ENCODE measurements around the gene CERS6. TPM values are rescaled to one million over a fixed set of nuclear protein-coding genes. Genes with fewer than 3 reads are reported as not detected.

The CERS6 gene
- total and polyA plus RNA-seq, 10 donors: 2.5 to 22.3 (median 12.8) TPM

GRCh38 chr2:168639018-168639417 lies 182.9 kb downstream of the CERS6 start:
- Histone ChIP-seq H3K27ac (peak overlapping the region in 4 of 8 donors; percentile 11 to 49 (median 47)), H3K27me3 (replicated peaks in 1 of 7) (no peaks in the 10 kb centered on the region), H3K4me3 (no peak overlapping the region), H3K4me1 (peaks cover 0 to 34% (median 6%) of the 10 kb centered on the region in 6 donors), H3K9me3 (no peaks in the 10 kb centered on the region), H3K36me3 (no peaks in the 10 kb centered on the region)
- intact Hi-C loops (cut with DNase I; ENCODE audit: low total_unique reads): no loop called here
- WGBS, 5 donors: 58 to 85% (median 66%) methylated on average over 2 of the region's 2 CpGs
- TF ChIP-seq CTCF (IDR thresholded peaks at IDR 0.05 in 8 of 11, conservative IDR thresholded peaks at IDR 0.05 in 3 of 11): no peak
- TF ChIP-seq POLR2AphosphoS5 (IDR thresholded peaks at IDR 0.05): no peak
- no peak for TF ChIP-seq POLR2A (IDR thresholded peaks at IDR 0.05)
- no peak for DNase-seq

DNA sequence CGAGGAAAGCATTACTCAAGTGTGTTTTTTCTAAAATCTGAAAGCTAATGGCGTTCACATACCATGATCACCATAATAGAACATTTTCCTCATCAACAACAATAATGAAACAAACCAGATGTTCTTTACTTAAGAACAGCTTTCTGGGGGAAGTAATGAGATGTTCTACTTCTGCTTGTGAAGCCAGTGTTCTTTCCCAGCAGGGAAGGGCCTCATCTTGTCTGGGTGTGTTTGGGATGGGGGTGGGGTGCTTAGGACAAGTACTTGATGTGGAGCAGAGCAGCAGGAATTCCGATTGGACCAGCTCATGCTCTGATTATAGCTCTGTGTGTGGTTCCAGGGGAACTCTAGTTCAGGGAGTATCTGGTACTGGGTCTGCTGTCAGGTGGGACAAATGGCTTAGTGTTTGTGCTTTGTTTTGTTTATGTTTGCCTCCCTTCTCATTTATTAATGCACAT lies 183.4 kb downstream of the CERS6 start:
- 53 to 74% (median 62%) methylated on average over 3 of the region's 3 CpGs for WGBS, 5 donors
- TF ChIP-seq POLR2A (IDR thresholded peaks at IDR 0.05) (no peak), POLR2AphosphoS5 (IDR thresholded peaks at IDR 0.05) (peak in 1 of 3 donors; percentile 17)
- intact Hi-C loops (cut with DNase I; ENCODE audit: low total_unique reads): no loop called here
- Histone ChIP-seq H3K9me3 (no peaks in the 10 kb centered on the region), H3K4me1 (peaks cover 0 to 34% (median 6%) of the 10 kb centered on the region in 6 donors), H3K27me3 (replicated peaks in 1 of 7) (no peaks in the 10 kb centered on the region), H3K27ac (peak overlapping the region in 4 of 8 donors; percentile 11 to 49 (median 47)), H3K36me3 (no peaks in the 10 kb centered on the region), H3K4me3 (no peak overlapping the region)
- no peak for DNase-seq

- Histone ChIP-seq H3K27me3 (replicated peaks in 1 of 7) (no peaks in the 10 kb centered on the region), H3K36me3 (no peaks in the 10 kb centered on the region), H3K27ac (peak overlapping the region in 4 of 8 donors; percentile 11 to 49 (median 37)), H3K9me3 (no peaks in the 10 kb centered on the region), H3K4me3 (no peak overlapping the region), H3K4me1 (peaks cover 0 to 28% (median 3%) of the 10 kb centered on the region in 6 donors)
- 82 to 96% (median 95%) methylated on average over 3 of the region's 3 CpGs for WGBS, 5 donors
- intact Hi-C loops (cut with DNase I; ENCODE audit: low total_unique reads): no loop called here
- DNase-seq: no peak
- no peak for TF ChIP-seq POLR2AphosphoS5 (IDR thresholded peaks at IDR 0.05)
- TF ChIP-seq CTCF (IDR thresholded peaks at IDR 0.05 in 8 of 11, conservative IDR thresholded peaks at IDR 0.05 in 3 of 11): no peak
- no peak for TF ChIP-seq POLR2A (IDR thresholded peaks at IDR 0.05)
Measured at GRCh38 chr2:168640039-168640438, 184.0 kb downstream of the CERS6 start.

DNA sequence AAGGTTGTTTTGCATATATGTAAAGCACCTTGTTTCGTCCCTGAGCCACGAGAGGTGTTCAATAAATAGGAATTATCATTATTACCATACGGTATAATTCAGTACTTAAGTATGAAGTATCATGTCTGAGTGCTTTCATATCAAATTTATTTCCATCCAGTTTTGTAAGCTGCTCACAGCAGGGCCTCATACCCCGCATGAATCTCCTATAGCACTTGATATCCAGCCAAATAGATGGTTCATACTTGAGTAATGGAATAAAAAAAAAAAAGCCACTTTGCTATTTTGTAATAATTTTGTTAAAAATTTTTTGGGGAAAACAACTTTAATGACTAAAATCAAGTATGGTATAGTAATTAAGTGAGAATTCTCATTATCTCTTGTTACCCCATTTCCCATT lies 185.6 kb downstream of the CERS6 start:
- H3K9me3 ChIP-seq: peaks cover 0 to 5% (median 0%) of the 10 kb centered on the region in 8 donors
- intact Hi-C loops (cut with DNase I; ENCODE audit: low total_unique reads): no loop called here
- peaks cover 0 to 17% (median 3%) of the 10 kb centered on the region in 6 donors for H3K4me1 ChIP-seq
- H3K36me3 ChIP-seq: no peaks in the 10 kb centered on the region
- no peaks in the 10 kb centered on the region for H3K27me3 ChIP-seq (replicated peaks in 1 of 7)
- 89 to 97% (median 94%) methylated on average over 4 of the region's 4 CpGs for WGBS, 5 donors
- no peak for DNase-seq
- TF ChIP-seq POLR2AphosphoS5 (IDR thresholded peaks at IDR 0.05) (no peak), POLR2A (IDR thresholded peaks at IDR 0.05) (no peak), CTCF (IDR thresholded peaks at IDR 0.05 in 8 of 11, conservative IDR thresholded peaks at IDR 0.05 in 3 of 11) (no peak)
- no peak overlapping the region for H3K27ac ChIP-seq
- no peak overlapping the region for H3K4me3 ChIP-seq

Measured in spleen (tissue), 11 donors.